ENCODE data around the gene LCN6. TPM values are rescaled to one million over a fixed set of nuclear protein-coding genes. Genes with fewer than 3 reads are reported as not detected.

Gene LCN6
- total RNA-seq, 1 donor from 2014 or later = not detected

DNA sequence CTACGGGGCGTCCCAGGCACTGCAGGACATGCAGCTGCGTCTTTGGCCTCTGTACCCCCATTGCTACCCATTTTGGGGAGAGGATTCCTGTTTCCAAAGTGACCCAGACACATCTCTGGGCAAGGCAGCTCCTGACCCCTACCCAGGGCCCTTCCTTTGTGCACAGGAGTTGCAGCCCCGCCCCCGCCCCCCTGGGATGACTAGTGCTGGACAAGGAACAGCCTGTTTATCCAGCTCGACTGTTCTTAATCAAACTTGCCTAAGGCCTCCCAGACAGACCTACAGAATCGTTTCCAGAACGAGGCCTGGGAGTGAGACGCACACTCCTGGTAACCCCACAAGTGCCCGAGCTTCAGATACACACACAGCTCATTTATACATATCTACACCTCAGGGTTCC, 22.7 kb downstream of the LCN6 start:
- peak; percentile 54 for DNase-seq (ENCODE audit: low spot score)

DNA sequence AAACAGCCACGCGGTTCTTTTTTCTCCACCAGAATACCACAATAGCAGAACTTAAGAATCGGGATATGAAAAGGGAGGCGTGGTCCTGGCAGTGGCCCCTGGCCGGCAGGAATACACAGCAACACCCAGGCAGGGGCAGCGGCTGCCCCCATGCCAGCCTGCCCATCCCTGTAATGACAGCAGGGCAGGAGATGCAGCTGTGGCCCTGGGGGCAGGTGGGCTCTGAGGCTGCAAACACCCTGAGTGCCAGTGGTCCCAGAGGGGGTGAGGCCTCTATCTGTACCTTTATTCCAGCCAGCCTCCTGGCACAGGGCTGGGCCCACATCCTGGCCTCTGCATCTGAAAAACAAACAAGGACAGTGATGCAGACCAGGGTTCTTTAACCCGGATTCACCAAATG, 23.6 kb downstream of the LCN6 start:
- no peak for DNase-seq (ENCODE audit: low spot score)

DNA sequence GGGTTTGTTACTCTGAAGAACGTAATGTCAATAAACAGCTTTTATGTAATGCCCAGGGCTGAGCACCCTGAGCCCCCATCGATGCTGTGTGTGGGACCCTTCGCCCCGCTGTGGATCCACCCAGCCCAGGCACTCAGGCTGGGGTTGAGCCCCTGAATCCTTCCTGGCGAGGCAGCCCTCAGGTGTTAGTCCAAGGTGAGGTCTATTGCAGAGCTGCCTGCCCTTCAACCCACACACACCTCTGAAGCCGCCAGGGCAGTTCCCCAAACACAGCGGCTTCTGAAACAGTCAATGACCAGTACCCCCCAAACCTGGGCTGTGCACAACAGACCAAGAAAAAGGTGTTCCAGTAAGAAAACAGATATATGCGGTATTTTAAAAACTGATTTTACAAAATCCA, 24.3 kb downstream of the LCN6 start:
- DNase-seq (ENCODE audit: low spot score) = no peak

DNA sequence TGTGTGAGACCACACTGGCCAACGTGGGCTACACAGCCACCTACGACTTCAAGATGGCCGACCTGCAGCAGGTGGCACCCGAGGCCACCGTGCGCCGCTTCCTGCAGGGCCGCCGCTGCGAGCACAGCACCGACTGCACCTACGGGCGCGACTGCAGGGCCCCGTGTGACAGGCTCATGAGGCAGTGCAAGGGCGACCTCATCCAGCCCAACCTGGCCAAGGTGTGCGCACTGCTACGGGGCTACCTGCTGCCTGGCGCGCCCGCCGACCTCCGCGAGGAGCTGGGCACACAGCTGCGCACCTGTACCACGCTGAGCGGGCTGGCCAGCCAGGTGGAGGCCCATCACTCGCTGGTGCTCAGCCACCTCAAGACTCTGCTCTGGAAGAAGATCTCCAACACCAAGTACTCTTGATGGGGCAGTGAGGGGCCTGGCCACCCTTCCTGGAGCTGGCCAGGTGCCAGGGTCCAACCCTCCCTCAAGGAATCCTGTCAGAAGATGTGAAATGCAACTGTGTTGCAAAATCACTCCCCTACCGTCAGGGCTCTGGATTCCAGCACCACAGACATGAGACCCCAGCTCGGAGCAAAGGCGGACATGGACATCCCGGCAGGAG, 24.9 kb downstream of the LCN6 start:
- DNase-seq (ENCODE audit: low spot score) = no peak

DNA sequence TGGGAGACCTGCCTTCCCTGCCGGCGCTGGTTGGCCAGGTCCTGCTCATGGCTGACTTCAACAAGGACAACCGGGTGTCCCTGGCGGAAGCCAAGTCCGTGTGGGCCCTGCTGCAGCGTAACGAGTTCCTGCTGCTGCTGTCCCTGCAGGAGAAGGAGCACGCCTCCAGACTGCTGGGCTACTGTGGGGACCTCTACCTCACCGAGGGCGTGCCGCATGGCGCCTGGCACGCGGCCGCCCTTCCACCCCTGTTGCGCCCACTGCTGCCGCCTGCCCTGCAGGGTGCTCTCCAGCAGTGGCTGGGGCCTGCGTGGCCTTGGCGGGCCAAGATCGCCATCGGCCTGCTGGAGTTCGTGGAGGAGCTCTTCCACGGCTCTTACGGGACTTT, 25.4 kb downstream of the LCN6 start:
- DNase-seq (ENCODE audit: low spot score) = no peak

DNA sequence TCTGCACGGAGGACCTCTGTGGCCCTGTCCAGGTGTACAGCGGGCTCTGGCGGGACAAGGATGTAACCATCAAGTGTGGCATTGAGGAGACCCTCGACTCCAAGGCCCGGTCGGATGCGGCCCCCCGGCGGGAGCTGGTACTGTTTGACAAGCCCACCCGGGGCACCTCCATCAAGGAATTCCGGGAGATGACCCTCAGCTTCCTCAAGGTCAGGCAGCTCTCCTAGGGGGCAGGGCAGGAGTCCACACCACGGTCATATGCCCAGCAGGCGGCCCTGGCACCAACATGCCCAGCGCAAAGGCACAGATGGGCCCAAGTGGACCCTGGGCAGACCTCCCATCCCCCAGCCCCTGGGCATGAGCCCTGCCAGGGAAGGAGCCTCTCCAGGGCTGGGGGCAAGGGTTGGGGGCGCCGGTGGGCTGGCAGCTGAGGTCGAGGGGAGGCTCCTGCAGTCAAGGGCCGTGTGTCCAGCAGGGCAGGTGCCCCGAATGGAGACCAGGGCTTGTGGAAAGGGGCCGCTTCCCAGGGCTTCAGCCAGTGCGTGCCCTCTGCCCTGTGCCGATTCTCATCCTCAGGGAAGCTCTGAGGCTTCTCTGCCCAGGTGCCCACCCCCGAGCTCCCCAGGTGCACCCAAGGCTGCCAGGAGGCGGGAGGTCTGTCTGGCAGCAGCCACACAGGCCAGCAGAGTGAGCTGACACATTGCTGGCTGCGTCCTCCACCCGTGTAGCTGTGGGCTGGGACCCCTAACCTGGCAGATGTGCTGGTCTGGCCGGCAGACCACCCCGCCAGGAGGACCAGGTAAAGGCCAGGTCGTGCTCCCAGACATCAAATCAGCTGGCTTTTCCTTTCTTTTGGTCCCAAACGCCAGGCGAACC, 26.0 kb downstream of the LCN6 start:
- DNase-seq (ENCODE audit: low spot score) = no peak

DNA sequence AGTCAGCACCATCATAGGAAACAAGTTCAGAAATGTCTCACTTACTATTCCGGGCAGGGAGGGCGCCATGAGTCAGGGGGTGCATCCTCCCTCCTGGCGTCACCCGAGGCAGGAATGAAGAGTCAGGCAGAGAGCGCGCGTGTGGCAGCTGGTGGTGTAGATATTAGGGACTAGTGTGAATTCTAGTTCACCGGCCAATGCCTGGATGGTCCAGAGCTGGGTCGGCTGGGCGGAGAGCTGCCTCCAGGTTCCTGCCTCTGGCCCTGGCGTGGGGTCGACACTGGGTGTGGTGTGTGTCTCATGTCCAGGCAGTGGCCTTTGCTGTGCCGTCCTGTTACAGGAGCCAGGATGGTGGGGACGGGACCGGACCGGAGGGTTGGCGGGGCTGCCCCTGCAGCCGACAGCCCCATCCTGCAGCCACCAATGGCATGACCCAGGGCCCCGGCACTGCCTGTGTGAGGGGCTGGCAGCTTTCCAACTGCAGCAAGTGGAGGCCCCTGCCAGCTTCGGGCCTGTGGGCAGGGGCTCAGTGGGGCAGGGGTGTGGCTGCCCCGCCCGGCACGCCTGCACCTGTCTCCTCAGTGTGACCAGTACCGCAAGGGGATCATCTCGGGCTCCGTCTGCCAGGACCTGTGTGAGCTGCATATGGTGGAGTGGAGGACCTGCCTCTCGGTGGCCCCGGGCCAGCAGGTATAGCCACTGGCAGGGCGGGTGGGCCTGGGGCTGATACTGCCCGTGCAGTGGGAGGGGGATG, 26.8 kb downstream of the LCN6 start:
- DNase-seq (ENCODE audit: low spot score) = no peak

DNA sequence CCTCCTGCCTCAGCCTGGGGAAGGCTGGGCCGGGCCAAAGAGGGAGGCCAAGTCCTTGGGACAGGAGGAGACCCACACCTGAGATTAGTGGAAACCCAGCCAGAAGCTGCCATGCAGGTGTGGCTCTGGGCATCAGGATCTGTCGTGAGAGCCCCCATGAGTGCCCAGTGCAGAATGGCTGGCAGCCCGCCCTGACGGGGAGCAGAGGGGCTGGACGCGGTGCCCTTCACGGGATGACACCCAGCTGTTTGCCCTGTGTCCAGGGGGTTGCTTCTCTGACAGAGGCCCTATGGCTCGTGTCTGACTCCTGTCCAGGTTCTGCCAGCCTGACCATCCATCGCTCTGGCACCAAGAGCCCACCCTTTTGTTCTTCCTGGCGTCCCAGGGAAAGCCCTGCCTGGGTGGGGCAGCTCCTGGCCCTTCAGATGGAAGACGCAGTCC, 27.4 kb downstream of the LCN6 start:
- no peak for DNase-seq (ENCODE audit: low spot score)

DNA sequence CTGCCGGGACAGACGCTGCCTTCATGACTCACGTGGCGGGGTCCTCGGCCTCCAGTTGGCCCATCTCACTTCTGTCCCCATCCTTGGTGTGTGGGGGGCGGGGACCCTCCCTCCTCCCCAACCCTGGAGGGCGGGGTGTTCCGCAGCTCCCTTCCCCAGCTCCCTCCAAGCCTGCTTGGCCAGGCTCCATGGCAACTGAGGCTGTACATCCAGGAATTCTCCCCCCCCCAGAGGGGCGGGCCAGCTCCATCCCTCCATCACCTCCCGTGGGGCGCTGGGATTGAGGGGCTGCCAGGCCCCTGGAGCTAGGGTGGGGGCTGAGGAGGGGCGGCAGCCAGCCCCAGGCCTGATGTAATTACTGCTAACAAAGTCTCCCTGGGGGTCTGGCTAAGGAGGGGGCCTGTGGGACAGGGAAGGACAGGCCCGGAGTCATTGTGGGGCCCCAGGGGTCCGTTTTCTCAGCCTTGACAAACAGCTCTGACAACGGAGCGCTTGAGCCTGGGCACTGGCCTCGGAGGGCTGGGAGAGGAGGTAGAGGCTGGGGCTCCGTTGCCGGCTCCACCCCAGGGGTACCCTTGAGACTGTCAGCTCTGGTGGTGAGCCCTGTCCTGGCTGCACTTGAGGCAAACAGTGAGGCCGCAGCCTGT, 28.0 kb downstream of the LCN6 start:
- peak; percentile 70 for DNase-seq (ENCODE audit: low spot score)

DNA sequence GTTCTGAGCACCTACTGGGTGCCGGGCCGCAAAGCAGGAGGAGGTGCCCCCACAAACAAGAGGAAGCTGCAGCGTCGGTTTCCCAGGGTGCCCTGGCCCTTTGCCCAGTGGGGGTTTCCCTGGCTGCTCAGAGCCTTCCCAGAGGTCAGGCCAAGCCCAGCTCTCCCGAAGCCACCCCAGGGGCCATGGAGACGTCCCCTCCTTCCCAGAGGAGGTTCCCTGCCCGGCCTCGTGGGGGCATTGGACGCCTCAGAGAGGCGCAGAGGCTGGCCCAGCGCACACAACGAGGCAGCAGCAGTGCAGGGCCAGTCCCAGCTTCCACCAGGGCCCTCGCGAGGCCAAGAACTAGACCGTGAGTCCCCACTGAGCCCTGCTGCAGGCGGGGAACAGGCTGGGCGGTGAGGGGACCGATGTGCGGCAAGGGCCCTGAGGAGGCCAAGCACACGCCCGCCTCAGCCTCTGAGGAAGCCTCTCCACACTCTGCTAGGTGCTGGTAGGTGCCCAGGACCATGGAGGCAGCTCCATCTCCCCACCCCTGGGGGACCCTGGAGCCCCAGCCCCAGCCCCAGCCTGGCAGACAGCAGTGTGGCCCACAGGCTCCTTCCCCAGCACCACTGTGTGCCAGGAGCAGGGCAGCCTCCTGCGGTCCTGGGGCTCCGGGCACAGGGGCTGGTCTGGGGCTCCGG, 29.0 kb downstream of the LCN6 start:
- no peak for DNase-seq (ENCODE audit: low spot score)

DNA sequence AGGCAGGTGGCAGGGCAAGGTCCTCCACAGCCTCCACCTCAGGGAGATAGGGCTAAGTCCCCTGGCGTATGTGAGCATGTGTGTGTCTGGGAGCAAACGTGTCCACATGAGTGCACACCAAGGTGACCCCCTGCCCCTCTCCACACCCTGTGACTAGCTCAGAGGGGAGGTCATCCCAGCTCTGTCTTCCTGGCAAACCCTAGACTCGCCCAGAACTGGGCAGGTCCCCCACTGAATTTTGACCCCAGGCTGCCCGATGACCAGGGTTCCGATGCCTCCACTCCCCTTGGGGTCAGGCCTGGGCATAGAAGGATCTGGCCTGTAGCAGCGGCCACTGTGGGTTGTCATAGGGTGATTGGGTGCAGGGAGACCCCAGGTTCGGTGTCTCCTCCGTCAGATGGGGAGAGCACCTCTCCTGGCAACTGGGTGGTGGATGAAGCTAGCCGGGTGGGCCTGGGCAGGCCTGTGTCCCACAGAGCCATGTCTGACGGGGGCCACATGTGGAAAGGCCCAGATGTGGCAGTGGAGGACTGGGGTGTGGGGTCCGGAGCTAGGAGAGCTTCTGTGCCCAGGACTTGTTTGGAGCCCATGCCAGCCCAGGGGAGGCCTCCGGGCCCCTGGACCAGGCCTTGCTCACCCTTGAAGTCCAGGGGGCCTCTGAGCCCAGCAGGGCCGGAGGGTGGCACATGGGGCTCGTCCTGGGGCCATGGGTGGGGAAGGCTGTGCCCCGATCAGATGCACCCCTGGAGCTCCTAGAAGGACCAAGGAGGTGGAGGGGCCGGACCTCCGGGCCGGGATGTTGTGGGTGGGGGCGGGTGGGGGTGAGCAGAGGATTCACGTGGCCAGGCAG, 29.8 kb downstream of the LCN6 start:
- DNase-seq (ENCODE audit: low spot score) = no peak

DNA sequence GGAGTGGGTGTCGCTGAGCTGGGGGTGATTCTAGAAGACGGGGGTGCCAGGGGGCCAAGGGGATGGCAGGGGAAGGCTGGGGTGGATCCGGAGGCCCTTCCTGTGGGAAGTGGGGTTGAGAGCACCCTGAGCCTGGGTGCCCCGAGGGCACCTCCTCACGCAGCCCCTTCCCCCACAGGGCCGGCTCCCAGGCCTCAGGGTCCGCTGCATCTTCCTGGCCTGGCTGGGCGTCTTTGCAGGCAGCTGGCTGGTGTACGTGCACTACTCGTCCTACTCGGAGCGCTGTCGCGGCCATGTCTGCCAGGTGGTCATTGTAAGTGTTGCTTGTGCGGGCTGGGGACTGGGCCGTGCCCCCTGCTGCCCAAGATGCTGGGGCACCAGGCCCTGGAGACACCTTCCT, 30.9 kb downstream of the LCN6 start:
- no peak for DNase-seq (ENCODE audit: low spot score)

DNA sequence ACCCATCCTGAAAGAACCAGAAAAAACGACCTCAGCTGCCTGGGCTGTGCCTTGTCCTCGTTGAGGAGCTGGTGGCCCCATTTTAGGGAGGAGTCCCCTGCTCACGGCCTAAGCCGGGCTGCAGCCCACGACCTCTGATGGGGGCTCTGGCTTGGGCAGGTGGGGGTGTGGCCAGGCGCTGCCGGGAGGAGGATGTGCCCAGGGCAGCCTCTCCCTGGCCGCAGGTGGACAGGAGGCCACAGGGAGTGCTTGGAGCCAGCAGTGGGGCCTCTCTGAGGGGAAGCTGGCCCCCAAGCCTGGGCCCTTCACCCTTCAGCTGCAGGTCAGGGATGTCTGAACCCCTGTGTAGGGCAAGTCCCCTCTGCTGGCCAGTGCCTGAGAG, 33.4 kb downstream of the LCN6 start:
- DNase-seq (ENCODE audit: low spot score) = no peak

DNA sequence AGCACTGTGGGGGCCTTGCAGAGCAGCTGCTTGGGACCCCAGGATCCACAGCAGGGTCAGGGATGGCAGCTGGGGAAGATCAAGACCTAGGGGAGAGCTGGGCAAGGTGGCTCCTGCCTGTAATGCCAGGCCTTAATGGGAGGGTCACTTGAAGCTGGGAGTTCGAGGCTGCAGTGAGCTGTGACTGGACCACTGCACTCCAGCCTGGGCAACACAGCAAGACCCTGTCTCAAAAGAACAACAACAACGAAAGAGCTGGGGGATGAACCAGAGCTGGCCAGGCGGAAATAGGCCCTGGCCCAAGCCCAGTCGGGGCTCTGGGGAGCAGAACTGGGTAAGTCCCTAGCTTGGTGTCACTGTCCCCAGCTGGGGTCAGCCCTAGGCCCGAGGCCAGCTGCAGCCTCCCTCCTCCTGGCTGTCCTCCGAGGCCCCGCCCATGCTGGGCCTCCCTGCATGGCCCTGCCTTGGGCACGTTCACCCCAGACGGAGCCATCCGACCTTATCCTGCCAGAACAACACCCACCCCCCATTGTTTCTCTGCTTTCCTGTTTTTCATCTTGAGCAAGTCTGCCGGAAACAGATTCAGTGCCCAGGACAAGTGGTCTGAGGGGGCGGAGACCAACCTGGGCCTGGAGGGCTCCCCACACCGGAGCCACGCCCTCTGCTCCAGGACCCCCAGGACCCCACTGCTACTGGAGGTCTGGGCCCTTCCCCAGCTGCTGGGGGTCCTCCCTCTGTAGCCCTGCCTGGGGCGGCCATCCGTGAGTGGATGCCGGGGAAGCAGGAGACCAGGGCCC, 34.0 kb downstream of the LCN6 start:
- DNase-seq (ENCODE audit: low spot score) = peak; percentile 50

DNA sequence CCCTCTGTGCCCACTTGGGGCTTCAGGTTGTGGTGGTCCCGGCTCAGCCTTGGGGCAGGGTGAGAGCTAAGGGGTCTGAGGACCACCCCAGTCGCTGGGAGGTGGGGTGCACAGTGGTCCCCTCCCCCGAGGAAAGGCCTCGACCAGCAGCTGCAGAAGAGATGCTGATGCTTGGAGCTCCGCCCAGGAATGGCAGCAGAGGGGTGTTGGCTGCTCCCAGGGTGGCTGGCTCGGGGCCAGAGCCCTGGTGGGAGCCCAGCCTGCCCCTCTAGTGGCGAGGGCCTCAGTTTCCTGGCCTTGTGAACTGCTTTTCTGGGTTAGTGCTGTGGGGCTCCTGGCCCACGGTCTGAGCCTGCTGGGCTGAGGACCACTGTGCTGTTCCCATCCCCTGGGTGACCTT, 34.8 kb downstream of the LCN6 start:
- DNase-seq (ENCODE audit: low spot score) = no peak

DNA sequence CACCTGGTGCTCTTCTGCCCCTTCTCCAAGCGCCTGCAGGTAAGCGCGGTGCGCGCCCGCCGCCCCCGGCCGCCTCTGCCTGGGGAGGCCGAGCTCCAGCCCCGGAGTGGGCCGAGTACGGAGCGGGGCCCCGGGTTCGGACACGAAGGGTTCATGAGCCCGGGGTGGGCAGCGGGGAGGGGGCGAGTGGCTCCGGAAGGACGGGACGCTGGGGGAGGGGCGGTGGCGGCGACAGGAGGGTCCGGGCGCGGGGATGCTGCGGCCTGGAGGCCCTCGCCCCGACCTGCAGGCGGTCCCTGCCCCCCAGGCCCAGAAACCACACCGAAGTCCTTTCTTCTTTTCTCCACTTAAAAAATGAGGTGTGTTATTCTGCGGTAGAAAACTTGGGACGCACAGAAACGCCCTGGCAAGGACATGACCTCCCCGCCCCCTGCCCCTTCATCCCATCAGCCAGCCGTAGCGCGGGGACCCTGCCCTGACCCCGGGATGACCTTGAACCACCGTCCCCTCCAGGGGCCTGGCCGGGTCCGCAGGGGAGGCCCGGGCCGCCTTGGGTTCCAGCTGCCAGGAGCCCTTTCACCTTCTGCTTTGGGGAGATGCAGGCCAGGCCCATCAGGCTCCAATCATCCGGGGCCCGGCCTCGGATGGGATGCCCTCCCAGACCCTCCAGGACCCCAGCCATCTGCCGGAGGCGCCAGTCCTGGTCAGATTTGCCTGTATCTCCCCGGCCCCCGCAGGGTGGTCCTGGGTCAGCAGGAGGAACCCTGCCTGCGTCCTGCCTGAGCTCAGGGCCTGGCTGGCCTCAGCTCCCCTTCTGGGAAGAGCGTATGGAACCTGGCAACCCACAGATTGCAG, 35.4 kb downstream of the LCN6 start:
- no peak for DNase-seq (ENCODE audit: low spot score)

DNA sequence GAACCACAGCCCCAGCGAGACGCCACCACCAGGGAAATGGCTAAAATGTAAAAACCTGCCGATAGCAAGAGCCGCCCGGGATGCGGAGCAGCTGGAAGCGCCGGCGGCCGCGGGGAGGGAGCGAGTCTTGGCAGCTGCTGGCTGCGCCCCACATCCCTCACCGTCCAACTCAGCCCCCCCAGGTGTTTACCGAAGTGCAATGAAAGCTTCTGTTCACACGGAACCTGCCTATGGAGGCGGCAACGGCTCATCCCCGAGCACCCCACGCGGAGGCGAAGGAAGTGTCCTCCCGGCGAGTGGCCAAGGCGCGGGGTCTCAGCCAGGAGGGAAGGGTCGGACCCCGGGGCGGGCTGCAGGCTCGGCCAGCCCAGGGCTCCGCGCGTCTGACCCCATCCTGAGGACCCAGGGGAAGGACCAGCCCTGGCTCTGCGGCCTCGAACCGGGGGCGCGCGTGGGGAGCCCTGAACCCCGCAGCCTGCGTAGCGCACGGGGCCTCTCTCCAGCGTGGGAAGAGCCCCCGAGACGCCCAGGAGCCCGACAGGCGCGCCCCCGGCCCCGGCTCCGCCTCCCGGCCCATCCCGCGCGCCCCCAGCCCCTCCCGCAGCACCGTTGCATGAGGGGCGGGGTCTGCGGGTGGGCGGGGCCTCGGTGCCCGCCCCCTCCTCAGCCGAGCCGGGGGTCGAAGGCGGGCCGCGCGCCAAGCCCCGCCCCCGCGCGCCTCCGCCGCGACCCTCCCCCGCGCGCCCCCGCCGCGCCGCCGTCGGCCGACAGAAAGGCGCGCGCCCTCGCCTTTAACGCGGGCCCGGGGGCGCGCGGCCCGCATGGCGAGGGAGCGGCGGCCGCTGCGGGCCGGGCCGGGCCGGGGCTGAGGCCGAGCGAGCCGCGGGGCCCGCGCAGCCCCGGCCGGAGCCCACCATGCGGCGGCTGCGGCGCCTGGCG, 36.3 kb downstream of the LCN6 start, which contains the start of gene DIPK1B:
Gene DIPK1B, plus strand, starts transcription at position 822 of the 939 bp plus-strand sequence. Its CDS starts 94 bp downstream, at position 916.
- DNase-seq (ENCODE audit: low spot score) = no peak
